Stimulated activated CD4-positive, alpha-beta T cell treated with anti-CD3 and anti-CD28 coated beads, Interleukin-4, amount 100 ng/mL, for 48 hours (primary cell): ENCODE measurements around the gene HTN3.
"Not testable (repeated sequence)": the region's sequence is repeated elsewhere in the genome, so short reads cannot be mapped to it uniquely, and the experiment has no call there.

ENCODE experiments used
- DNase-seq, 2 donors: peaks; one replicate each; pipeline ENCODE4 v3.0.0-alpha.2; 2020; ENCODE audit warnings: low read depth in 2 of 2

The HTN3 gene

DNA sequence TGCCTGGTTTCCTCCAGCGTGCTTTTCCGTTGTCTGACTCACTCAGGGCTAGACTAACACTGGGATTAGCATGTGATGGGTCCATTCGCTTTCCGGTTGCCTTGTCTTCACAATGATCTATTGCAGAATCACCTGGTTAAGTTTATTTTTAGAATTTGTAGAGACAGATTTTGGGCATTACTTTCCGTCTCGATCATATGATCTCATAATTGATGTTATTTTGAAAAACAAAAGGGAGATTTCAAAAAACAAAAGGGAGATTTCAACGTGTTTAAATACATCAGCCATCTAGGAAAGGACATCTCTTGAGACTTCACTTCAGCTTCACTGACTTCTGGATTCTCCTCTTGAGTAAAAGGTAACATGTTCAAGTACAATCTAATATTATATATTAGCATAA is at the start of gene HTN3:
Gene HTN3 (plus strand): TSS at position 301 of the 400 bp plus-strand sequence. CDS start 2,282 bp downstream, outside the sequence.
- not testable (repeated sequence) for DNase-seq

DNA sequence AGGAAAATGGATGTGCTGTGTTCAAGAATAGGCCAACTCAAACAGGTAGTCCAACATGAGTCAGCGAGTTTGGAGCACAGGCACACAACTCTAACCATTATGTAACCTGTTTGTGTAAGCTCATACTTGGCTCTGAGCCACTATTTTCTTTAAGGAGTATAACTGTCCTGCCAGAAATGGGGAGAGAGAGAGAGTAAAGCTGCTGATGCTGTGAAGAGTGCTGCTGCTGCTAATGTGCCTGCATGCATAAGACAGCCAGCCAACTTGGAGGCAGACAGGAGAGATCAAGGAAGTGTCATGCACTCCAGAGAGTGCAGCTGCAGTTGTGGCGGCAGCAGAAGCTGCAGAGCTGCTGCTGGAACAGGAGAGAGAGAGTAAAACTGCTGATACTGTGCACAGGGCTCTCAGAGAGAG is 44.2 kb upstream of the HTN3 start:
- DNase-seq, result no peak

DNA sequence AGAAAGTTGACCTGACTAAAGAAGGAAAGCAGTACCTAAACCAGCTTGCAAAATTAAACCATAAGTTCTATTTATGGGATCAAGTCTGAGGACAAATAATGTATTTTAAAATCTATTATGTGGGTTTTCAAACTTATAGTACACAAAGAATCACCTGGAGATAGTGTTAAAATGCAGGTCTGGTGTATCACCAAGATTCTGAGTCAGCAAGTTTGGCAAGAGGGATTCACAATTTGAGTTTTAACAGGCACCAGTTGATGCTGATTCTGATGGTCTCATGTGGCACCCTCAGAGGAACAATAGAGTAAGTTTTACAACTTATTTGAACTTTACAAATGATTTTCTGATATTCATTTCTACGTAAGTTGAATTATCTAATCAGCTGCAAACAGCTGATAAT is 41.6 kb upstream of the HTN3 start:
- no peak for DNase-seq

DNA sequence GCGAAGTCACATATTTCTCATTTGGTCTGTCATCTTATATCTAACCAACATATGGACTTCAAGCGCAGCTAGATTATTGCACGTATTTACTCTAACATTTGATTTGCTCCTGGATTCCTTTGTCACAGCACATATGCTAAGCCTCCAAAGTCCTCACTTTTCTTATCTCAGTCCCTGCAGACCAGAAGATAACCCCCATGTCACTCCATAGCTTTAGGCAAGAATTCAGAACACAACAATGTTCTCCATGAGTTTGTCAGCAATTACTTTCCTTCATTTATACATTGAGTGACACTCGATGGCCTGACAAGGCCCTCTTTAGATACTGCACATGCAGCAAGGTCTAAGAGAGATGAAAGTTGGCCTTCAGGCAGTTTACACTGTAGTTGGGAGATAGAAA is 37.2 kb upstream of the HTN3 start:
- no peak for DNase-seq

DNA sequence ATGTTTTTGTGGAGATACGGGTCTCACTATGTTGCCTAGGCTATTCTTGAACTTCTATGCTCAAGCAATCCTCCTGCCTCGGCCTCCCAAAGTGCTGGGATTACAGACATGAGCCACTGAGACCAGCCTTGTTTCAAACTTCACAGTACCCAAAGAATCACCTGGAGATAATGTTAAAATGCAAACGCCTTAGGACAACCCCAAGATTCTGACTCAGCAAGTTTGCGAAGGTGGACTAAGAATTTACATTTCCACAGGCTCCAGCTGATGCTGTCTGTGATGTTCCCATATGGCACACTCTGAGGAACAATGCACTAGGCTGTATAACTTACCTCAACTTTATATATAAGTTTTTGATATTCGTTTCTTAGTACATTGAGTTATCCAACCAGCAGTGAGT is 33.5 kb upstream of the HTN3 start:
- DNase-seq, result no peak

DNA sequence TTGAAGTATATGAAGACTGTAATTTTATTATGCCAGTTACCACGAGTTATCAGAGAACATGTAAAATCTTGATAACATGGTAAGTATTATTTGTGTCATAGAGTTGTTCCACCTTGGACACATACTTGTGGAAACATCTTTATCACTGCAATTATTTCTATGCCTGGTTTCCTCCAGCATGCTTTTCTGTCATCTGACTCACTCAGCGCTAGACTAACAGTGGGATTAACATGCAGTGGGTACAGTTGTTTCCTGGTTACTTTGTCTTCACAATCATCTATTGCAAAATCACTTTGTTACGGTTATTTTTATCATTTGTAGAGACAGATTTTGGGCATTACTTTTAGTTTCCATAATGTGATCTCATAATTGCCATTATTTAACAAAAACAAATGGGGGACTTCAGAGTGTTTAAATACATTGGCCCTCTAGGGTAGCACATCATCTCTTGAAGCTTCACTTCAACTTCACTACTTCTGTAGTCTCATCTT is 32.7 kb upstream of the HTN3 start, which contains the start of gene STATH:
Gene STATH (plus strand): TSS at position 441 of the 491 bp plus-strand sequence. CDS start 2,472 bp downstream, outside the sequence.
- no peak for DNase-seq

DNA sequence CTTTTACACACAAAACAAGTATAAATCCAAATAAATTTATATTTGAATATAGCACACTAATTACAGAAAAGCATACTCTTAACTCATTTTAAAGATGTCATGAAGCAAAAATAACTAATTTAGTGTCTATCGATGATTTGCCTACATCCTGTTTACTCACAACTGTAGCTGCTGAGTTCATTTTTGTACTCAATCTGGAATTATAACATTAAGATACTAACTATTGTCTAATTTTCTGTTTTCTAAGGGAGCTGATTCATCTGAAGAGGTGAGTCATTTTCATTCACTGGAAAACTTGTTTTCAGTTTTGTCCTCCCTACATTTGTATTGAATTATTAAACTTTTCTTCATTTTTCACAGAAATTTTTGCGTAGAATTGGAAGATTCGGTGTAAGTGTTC is 28.8 kb upstream of the HTN3 start:
- DNase-seq, result no peak

DNA sequence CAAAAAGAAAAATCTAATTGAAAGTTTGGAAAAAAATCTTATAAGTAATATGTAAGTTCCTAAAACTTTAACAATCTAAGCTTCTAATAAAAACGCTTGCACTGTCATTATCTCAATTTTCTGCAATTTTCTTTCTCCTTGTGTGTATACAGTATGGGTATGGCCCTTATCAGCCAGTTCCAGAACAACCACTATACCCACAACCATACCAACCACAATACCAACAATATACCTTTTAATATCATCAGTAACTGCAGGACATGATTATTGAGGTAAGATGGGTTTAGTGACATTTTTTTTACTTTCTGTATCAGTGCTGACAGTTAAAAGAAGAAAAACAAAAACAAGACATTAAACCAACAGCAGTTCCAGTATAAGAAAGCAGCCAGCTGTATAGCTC is 27.5 kb upstream of the HTN3 start:
- no peak for DNase-seq

DNA sequence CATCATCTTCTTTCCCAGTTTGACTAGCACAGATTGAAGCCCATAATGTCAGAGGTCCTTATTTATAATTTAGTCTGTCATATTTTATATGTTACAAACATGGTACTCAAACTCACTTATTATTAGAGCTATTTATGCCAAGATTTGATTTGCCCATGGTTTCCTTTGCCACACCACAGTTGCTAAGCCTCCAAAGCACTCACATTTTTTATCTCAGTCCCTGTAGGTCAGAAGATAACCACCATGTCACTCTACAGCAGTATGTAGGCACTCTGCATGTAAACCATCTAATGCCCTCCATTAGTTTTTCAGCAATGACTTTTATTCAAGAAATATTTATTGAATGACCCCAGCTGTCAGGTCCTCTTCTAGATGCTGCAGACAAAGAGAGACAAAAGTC is 25.8 kb upstream of the HTN3 start:
- DNase-seq, result no peak

DNA sequence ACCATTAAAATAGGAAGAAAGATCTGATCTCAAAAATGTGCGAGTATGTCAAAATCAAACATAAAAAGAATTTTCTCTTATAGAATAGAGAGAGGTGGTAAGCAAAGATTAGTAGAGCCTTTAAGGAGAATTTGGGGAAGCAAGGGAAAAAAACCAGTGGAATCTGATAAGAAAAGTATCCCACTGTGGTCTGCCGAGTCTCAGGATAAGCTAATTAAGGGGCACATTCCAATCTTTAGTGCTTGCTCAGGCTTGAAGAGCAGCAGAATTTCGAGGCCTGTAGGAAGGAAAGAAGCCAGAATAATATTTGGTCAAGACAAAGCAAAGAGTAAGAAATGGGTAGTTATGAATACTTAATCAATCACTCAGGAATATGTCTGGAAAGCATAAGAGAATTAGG is 19.5 kb upstream of the HTN3 start:
- DNase-seq, result no peak

DNA sequence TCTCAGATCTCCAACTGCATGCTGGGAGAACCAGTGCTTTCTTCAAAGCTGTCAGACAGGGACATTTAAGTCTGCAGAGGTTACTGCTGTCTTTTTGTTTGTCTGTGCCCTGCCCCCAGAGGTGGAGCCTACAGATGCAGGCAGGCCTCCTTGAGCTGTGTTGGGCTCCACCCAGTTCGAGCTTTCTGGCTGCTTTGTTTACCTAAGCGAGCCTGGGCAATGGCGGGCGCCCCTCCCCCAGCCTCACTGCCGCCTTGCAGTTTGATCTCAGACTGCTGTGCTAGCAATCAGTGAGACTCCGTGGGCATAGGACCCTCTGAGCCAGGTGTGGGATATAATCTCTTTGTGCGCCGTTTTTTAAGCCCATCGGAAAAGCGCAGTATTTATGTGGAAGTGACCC is 9.3 kb upstream of the HTN3 start:
- DNase-seq, result not testable (repeated sequence)

DNA sequence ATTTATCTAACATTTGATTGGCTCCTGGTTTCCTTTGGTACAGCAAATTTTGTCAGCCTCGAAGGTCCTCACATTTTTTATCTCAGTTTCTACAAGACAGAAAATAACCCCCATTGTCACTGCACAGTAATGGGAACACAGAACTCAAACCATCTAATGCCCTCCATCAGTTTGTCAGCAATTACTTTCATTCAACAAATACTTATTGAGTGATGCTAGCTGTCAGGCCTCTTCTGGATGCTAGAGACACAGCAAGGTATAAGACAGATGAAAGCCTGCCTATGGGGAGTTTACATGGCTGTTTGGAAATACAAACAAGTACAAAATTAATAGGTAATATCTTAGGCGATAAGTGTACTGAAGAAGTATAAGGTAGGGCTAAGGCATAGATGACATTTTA is 5.0 kb upstream of the HTN3 start:
- no peak for DNase-seq

DNA sequence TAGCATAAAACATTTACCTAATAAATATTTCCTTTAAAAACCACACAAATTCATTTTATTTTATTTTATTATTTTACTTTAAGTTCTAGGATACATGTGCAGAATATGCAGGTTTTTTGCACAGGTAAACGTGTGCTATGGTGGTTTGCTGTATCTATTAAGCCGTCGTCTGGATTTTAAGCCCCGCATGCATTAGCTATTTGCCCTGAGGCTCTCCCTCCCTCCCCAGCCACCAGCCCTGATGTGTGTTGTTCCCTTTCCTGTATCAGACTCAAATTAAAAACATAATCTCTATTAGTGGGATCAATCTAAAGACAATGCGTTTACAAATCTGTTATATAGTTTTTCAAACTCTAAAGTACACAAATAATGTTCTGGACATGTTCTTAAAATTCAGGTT is 1.2 kb upstream of the HTN3 start:
- no peak for DNase-seq

DNA sequence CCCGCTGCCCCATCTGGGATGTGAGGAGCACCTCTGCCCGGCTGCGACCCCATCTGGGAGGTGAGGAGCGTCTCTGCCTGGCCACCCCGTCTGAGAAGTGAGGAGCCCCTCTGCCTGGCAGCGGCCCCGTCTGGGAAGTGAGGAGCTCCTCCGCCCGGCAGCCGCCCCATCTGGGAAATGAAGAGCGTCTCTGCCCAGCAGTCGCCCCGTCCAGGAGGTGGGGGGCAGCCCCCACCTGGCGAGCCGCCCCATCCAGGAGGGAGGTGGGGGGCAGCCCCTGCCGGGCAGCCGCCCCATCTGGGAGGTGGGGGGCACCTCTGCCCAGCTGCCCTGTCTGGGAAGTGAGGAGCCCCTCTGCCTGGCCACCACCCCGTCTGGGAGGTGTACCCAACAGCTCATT is 9.3 kb downstream of the HTN3 start:
- DNase-seq, result not testable (repeated sequence)

DNA sequence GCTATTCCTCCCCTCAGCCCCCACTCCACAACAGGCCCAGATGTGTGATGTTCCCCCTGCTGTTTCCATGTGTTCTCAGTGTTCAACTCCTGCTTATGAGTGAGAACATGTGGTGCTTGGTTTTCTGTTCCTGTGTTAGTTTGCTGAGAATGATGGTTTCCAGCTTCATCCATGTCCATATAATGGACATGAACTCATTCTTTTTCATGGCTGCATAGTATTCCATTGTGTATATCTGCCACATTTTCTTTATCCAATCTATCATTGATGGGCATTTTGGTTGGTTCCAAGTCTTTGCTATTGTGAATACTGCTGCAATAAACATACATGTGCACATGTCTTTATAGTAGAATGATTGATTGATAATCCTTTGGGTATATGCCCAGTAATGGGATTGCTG is 11.7 kb downstream of the HTN3 start:
- DNase-seq, result not testable (repeated sequence)

DNA sequence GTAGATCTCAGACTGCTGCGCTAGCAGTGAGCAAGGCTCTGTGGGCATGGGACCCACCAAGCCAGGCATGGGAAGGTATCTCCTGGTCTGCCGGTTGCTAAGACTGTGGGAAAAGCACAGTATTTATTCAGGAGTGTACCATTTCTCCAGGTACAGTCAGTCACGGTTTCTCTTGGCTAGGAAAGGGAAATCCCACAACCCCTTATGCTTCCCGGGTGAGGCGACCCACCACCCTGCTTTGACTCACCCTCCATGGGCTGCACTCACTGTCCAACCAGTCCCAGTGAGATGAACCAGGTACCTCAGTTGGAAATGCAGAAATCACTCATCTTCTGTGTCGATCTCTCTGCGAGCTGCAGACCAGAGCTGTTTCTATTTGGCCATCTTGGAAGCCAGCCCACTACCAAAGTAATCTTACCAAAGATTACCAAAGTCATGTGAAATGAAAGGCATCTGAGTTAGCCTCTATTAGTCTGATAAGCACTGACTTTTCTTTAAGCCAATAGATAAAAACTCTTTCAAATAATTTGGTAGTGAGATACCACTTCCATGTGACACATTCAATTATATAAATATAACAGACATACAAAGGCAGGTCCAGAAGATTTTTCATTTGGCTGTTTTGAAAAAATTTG is 13.5 kb downstream of the HTN3 start:
- DNase-seq, result no peak

DNA sequence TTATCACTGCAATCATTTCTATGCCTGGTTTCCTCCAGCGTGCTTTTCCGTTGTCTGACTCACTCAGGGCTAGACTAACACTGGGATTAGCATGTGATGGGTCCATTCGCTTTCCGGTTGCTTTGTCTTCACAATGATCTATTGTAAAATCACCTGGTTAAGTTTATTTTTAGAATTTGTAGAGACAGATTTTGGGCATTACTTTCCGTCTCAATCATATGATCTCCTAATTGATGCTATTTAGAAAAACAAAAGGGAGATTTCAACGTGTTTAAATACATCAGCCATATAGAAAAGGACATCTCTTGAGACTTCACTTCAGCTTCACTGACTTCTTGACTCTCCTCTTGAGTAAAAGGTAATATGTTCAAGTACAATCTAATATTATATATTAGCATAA is 21.9 kb downstream of the HTN3 start, which contains the start of gene HTN1:
Gene HTN1 (plus strand): TSS at position 301 of the 400 bp plus-strand sequence. CDS start 2,639 bp downstream, outside the sequence.
- not testable (repeated sequence) for DNase-seq

DNA sequence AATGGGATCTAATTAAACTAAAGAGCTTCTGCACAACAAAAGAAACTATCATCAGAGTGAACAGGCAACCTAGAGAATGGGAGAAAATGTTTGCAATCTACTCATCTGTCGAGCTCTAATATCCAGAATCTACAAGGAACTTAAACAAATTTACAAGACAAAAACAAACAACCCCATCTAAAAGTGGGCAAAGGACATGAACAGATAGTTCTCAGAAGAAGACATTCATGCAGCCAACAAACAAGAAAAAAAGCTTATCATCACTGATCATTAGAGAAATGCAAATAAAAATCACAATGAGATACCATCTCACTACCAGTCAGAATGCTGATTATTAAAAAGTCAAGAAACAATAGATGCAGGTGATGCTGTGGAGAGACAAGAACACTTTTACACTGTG is 28.3 kb downstream of the HTN3 start:
- DNase-seq, result not testable (repeated sequence)

DNA sequence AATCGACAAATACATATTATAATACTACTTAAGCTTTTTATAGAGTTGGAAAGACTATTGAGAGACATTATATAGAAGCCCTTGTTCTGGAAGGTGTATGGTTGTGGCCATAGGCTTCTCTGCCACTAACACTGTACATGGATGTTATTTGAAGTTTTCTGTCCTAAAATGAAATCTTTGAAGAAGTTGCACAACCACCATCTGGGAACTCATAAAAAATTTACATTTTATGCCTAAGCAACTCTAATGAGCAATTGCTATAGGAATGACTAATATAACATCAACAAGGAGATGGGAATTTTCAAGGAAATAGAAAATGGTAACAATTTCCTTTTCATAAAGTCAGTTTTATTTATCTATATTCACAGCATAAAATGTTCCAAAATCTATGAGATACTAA is 29.4 kb downstream of the HTN3 start:
- no peak for DNase-seq

DNA sequence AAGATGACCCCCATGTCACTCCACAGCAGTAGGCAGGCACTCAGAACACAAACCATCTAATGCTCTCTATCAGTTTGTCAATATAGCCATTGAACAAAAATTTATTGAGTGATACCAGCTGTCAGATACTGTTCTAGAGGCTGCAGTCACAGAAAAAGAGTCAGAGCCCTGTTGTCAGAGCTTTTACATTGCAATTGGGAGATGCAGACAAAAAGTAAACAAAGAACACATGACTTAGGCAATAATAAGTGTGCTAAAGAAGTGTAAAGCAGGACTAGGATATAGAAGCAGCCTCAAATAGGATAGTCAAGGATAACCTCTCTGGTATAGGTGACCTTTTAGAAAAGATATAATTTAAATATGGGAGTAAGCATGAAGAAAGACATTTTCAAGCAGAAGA is 30.9 kb downstream of the HTN3 start:
- no peak for DNase-seq

DNA sequence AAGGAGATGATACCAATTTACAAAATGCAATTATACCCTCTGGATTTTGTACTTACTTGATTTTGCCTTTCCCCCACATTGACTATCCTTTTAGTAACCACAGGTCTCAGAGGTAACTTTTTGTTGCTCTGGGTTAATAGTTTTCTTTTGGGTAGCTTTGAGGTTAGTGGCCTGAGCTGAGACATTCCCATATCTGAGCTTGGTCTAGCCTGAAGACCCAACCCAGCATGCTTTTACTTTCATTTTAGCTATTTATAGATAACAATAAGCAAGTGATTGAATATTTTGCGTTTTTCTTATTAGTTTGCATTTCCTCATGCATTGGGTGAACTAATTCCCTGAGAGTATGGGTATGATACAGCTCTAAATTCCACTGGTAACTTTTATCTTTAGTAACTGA is 33.7 kb downstream of the HTN3 start:
- DNase-seq, result no peak

DNA sequence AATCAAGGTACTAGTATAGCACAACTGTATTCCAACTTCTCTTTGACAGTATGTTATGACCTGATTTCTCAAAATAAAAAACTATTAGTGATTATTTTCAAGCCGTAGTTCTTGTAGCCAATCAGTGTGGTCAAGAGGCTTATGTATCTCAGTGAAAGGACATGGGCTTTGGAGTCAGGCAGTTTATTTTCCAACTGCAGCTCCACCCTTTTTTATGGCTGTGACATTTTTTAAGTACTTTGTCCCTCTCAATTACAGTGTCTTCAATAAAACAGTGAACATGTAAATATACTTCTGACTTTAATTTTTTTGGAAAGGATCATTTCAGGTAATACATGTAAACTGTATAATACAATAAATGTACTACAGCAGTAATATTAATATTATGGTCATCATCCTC is 51.9 kb downstream of the HTN3 start:
- no peak for DNase-seq
